ENCODE results near the gene REPS2. TPM values are rescaled to one million over a fixed set of nuclear protein-coding genes. Genes with fewer than 3 reads are reported as not detected.

Gene REPS2
- total RNA-seq, 2 donors from 2014 or later = 17.6 to 22.7 TPM

DNA sequence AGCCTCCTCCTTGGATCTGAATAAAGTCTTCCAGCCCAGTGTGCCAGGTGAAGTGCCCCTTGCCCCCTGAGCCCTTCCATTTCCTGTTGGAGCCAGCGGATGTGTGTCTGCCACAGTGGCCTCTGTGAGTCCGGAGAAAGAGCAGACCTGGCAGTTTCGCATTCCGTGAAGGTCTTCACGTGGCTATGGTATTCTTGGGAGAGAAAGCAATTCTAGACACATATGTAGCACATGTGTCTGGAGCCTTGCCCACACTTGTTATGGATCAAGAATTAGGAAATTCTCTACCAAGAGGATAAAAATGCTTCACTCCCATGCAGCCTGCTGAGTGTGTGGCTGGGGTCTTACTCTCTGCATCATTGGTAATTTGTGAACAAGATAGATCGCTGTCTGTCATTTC lies 130.9 kb downstream of the REPS2 start:
- intact Hi-C loops (cut with DNase I) = no loop called here
- H3K9me3 ChIP-seq = no peaks in the 10 kb centered on the region
- no peaks in the 10 kb centered on the region for H3K27me3 ChIP-seq
- H3K4me3 ChIP-seq = no peak overlapping the region
- DNase-seq = no peak
- H3K27ac ChIP-seq = no peak overlapping the region
- TF ChIP-seq, protein P1, sequence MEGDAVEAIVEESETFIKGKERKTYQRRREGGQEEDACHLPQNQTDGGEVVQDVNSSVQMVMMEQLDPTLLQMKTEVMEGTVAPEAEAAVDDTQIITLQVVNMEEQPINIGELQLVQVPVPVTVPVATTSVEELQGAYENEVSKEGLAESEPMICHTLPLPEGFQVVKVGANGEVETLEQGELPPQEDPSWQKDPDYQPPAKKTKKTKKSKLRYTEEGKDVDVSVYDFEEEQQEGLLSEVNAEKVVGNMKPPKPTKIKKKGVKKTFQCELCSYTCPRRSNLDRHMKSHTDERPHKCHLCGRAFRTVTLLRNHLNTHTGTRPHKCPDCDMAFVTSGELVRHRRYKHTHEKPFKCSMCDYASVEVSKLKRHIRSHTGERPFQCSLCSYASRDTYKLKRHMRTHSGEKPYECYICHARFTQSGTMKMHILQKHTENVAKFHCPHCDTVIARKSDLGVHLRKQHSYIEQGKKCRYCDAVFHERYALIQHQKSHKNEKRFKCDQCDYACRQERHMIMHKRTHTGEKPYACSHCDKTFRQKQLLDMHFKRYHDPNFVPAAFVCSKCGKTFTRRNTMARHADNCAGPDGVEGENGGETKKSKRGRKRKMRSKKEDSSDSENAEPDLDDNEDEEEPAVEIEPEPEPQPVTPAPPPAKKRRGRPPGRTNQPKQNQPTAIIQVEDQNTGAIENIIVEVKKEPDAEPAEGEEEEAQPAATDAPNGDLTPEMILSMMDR (IDR thresholded peaks at IDR 0.05) = no peak
- no peaks in the 10 kb centered on the region for H3K36me3 ChIP-seq
- no peak overlapping the region for H3K9ac ChIP-seq (ENCODE audit: low read depth in 2 of 2, low read length in 2 of 2)
- no peaks in the 10 kb centered on the region for H3K4me1 ChIP-seq

DNA sequence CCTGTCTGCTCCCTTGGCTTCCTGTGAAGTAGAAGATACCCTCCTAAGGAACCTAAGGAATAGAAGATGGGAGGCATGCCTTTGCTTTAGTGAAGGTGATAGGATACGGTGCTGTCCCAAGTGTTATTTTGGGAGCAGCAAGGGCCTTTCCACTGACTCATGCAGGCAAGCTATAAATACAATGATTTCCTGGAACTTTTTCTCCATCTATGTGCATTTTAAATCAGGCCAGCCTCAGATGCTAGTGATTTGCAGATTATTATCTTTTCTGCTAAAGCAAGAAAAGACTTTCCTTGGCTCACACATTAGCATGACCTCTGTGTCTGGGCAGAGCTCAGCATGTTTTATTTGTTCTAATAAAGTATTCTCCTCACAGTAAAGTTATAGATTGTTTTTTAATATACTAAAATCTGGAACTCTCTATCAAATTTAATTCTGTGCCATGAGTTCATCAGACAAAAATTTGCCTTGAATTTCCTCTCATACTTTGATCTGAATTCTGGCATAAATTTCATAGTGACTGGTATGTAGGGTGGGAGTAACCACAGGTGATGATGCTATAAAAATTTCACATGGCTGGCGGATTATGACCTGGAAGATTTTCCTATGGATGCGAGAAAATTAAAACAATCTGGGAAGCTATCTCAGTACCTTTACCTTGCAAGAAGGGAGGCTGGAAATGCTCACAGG lies 131.7 kb downstream of the REPS2 start:
- no peak for DNase-seq
- H3K27ac ChIP-seq = no peak overlapping the region

DNA sequence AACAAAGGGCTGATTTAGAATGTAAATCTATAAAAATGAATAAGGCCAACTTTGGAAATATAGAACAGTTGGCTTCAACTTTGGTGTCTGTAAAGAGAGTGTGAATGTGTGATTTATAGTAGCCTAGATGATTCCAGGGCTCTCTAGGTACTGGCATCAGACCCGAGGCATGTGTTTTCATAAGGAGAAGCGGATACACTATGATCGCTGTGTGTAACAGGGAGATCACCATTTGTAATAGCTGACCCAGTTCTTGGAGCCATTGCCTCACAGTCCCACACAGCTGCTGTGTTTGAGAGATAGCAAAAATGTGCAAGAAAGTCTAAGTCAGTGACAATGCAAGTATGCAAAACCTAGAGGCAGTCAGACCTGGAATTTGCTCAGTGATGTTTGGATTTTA lies 135.1 kb downstream of the REPS2 start:
- no peak overlapping the region for H3K9ac ChIP-seq (ENCODE audit: low read depth in 2 of 2, low read length in 2 of 2)
- no peak overlapping the region for H3K27ac ChIP-seq
- H3K36me3 ChIP-seq = no peaks in the 10 kb centered on the region
- no peaks in the 10 kb centered on the region for H3K9me3 ChIP-seq
- no peaks in the 10 kb centered on the region for H3K4me1 ChIP-seq
- no peak for DNase-seq
- no peak overlapping the region for H3K4me3 ChIP-seq
- TF ChIP-seq, protein P1 (IDR thresholded peaks at IDR 0.05) = no peak
- H3K27me3 ChIP-seq = no peaks in the 10 kb centered on the region
- intact Hi-C loops (cut with DNase I) = no loop called here

More for the DNA sequence above, 131.7 kb downstream of the REPS2 start:
- no peak overlapping the region for H3K9ac ChIP-seq (ENCODE audit: low read depth in 2 of 2, low read length in 2 of 2)
- intact Hi-C loops (cut with DNase I) = no loop called here
- H3K4me1 ChIP-seq = no peaks in the 10 kb centered on the region
- H3K36me3 ChIP-seq = no peaks in the 10 kb centered on the region
- H3K9me3 ChIP-seq = no peaks in the 10 kb centered on the region
- H3K27me3 ChIP-seq = no peaks in the 10 kb centered on the region
- no peak overlapping the region for H3K4me3 ChIP-seq
- TF ChIP-seq, protein P1 (IDR thresholded peaks at IDR 0.05) = no peak

DNA sequence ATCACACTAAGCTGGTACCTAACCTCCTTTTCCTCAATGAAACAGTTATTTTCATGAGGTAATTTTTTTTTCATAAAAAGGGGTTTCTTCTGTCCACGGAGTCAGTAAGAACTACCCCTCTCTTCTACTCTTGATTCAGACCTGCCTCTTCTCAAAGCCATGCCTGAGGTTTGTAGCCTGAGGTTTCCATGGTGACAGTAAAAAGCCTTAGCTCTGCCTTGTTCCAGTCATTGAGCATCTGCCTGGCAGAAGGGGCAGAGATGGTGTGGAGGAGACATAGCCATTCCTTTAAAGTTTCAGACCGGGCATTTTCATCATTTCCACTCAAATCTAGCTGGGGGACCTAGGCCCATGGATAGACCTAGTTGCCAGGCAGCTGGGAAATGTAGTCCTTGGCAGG lies 135.5 kb downstream of the REPS2 start:
- DNase-seq = no peak
- Histone ChIP-seq H3K4me3 (no peak overlapping the region), H3K27me3 (no peaks in the 10 kb centered on the region), H3K27ac (no peak overlapping the region), H3K9me3 (no peaks in the 10 kb centered on the region), H3K9ac (ENCODE audit: low read depth in 2 of 2, low read length in 2 of 2) (no peak overlapping the region), H3K36me3 (no peaks in the 10 kb centered on the region), H3K4me1 (no peaks in the 10 kb centered on the region)
- intact Hi-C loops (cut with DNase I) = no loop called here
- TF ChIP-seq, protein P1 (IDR thresholded peaks at IDR 0.05) = no peak

DNA sequence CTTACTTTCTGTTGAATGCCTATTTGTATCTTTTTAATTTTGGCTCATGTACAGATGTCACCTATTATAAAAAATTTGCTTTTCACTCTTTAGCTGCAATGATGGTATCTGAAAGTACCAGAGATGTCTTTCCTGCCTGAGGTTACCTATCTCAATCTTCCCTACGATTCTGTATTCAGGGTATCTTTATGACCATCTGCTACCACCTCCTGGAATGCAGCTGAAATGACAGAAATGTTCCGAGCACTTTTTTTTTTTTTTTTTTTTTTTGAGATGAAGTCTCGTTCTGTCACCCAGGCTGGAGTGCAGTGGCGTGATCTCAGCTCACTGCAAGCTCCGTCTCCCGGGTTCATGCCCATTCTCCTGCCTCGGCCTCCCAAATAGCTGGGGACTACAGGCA lies 136.4 kb downstream of the REPS2 start:
- Histone ChIP-seq H3K4me3 (no peak overlapping the region), H3K27ac (no peak overlapping the region), H3K9ac (ENCODE audit: low read depth in 2 of 2, low read length in 2 of 2) (no peak overlapping the region), H3K9me3 (no peaks in the 10 kb centered on the region), H3K27me3 (no peaks in the 10 kb centered on the region), H3K4me1 (no peaks in the 10 kb centered on the region), H3K36me3 (no peaks in the 10 kb centered on the region)
- no peak for DNase-seq
- TF ChIP-seq, protein P1 (IDR thresholded peaks at IDR 0.05) = no peak
- intact Hi-C loops (cut with DNase I) = no loop called here

Data from colonic mucosa (tissue), 4 donors.